ENCODE results near the gene OGFOD3. TPM values are rescaled to one million over a fixed set of nuclear protein-coding genes. Genes with fewer than 3 reads are reported as not detected.

Gene OGFOD3
- total and polyA plus RNA-seq, 7 experiments from 2014 or later, result 21.9 to 42.1 (median 32.3) TPM

GRCh38 chr17:82358465-82359350, 59.7 kb downstream of the OGFOD3 start, which contains the start of gene TEX19:
TSS of gene TEX19 (plus strand) at chr17:82359247. CDS start at chr17:82362151, 2,904 bp downstream.
- intact Hi-C loops (cut with micrococcal nuclease), result no loop called here
- H3K4me1 ChIP-seq (ENCODE audit: control insufficient read depth in 2 of 2, insufficient read depth in 2 of 2, low read length in 2 of 2), result no peaks in the 10 kb centered on the region
- no peak within 1 kb of the TSS for H3K27ac ChIP-seq (ENCODE audit: low read depth, low read length)
- no peaks in the 10 kb centered on the region for H3K27me3 ChIP-seq (ENCODE audit: control insufficient read depth in 2 of 2, insufficient read depth in 2 of 2, low read length in 2 of 2)
- H3K36me3 ChIP-seq (ENCODE audit: control insufficient read depth in 2 of 3, insufficient read depth in 3 of 3, low read length in 3 of 3), result no peaks in the 10 kb centered on the region
- ATAC-seq (peak; percentile 73), DNase-seq (no peak)
- H3K4me3 ChIP-seq (ENCODE audit: low read length), result no peak within 1 kb of the TSS
- H3K27me3 Mint-ChIP-seq, result peaks cover 5 to 26% (median 13%) of the 10 kb centered on the region in 5 donors
- H3K9me3 ChIP-seq (ENCODE audit: control insufficient read depth in 2 of 3, low read length in 3 of 3), result no peaks in the 10 kb centered on the region
- H3K4me3 Mint-ChIP-seq, result peak within 1 kb of the TSS in 5 of 10 donors; percentile 0 to 41 (median 7)
- H3K27ac Mint-ChIP-seq, result no peak within 1 kb of the TSS
- H3K9me3 Mint-ChIP-seq, result no peaks in the 10 kb centered on the region
- no peaks in the 10 kb centered on the region for H3K36me3 Mint-ChIP-seq
- peaks cover 6 to 10% (median 8%) of the 10 kb centered on the region in 7 donors for H3K4me1 Mint-ChIP-seq
- ChIA-PET POLR2A (interaction anchor here (0.7 kb wide), 1 partner anchor 182 kb away, joined by 5 read pairs; no protein-coding TSS in a partner anchor), CTCF (no interaction called here)

GRCh38 chr17:82357394-82357793, 61.0 kb downstream of the OGFOD3 start:
- DNase-seq (no peak), ATAC-seq (no peak)
- no peaks in the 10 kb centered on the region for H3K36me3 ChIP-seq (ENCODE audit: control insufficient read depth in 2 of 3, insufficient read depth in 3 of 3, low read length in 3 of 3)
- POLR2A ChIA-PET, result interaction anchor here (0.6 to 1.4 kb wide), 2 partner anchors 9 to 383 kb away, joined by 3 read pairs; no protein-coding TSS in a partner anchor
- intact Hi-C loops (cut with micrococcal nuclease), result no loop called here
- H3K27ac ChIP-seq (ENCODE audit: low read depth, low read length), result no peak overlapping the region
- Mint-ChIP-seq H3K9me3 (no peaks in the 10 kb centered on the region), H3K27me3 (peaks cover 5 to 24% (median 13%) of the 10 kb centered on the region in 5 donors), H3K36me3 (no peaks in the 10 kb centered on the region), H3K4me3 (no peak overlapping the region), H3K4me1 (peaks cover 6 to 10% (median 8%) of the 10 kb centered on the region in 7 donors), H3K27ac (no peak overlapping the region)
- no peaks in the 10 kb centered on the region for H3K9me3 ChIP-seq (ENCODE audit: control insufficient read depth in 2 of 3, low read length in 3 of 3)
- CTCF ChIA-PET, result interaction anchor here (0.6 kb wide), 1 partner anchor 131 kb away, joined by 13 read pairs; no protein-coding TSS in a partner anchor
- H3K27me3 ChIP-seq (ENCODE audit: control insufficient read depth in 2 of 2, insufficient read depth in 2 of 2, low read length in 2 of 2), result no peaks in the 10 kb centered on the region
- H3K4me3 ChIP-seq (ENCODE audit: low read length), result no peak overlapping the region
- no peaks in the 10 kb centered on the region for H3K4me1 ChIP-seq (ENCODE audit: control insufficient read depth in 2 of 2, insufficient read depth in 2 of 2, low read length in 2 of 2)

GRCh38 chr17:82356845-82357355, 61.5 kb downstream of the OGFOD3 start:
- ATAC-seq (no peak), DNase-seq (no peak)
- no peaks in the 10 kb centered on the region for H3K36me3 Mint-ChIP-seq
- CTCF ChIA-PET, result interaction anchor here (0.6 kb wide), 1 partner anchor 131 kb away, joined by 13 read pairs; no protein-coding TSS in a partner anchor
- Histone ChIP-seq H3K4me3 (ENCODE audit: low read length) (no peak overlapping the region), H3K4me1 (ENCODE audit: control insufficient read depth in 2 of 2, insufficient read depth in 2 of 2, low read length in 2 of 2) (no peaks in the 10 kb centered on the region), H3K27me3 (ENCODE audit: control insufficient read depth in 2 of 2, insufficient read depth in 2 of 2, low read length in 2 of 2) (no peaks in the 10 kb centered on the region), H3K27ac (ENCODE audit: low read depth, low read length) (no peak overlapping the region), H3K9me3 (ENCODE audit: control insufficient read depth in 2 of 3, low read length in 3 of 3) (no peaks in the 10 kb centered on the region), H3K36me3 (ENCODE audit: control insufficient read depth in 2 of 3, insufficient read depth in 3 of 3, low read length in 3 of 3) (no peaks in the 10 kb centered on the region)
- H3K9me3 Mint-ChIP-seq, result no peaks in the 10 kb centered on the region
- H3K27ac Mint-ChIP-seq, result no peak overlapping the region
- peaks cover 5 to 22% (median 13%) of the 10 kb centered on the region in 5 donors for H3K27me3 Mint-ChIP-seq
- H3K4me1 Mint-ChIP-seq, result peaks cover 7 to 10% (median 8%) of the 10 kb centered on the region in 7 donors
- POLR2A ChIA-PET, result interaction anchor here (0.6 to 1.4 kb wide), 2 partner anchors 9 to 383 kb away, joined by 3 read pairs; no protein-coding TSS in a partner anchor
- H3K4me3 Mint-ChIP-seq, result no peak overlapping the region
- intact Hi-C loops (cut with micrococcal nuclease), result no loop called here

- intact Hi-C loops (cut with micrococcal nuclease), result no loop called here
- ChIA-PET POLR2A (no interaction called here), CTCF (no interaction called here)
- Mint-ChIP-seq H3K9me3 (no peaks in the 10 kb centered on the region), H3K4me1 (peaks cover 8 to 14% (median 9%) of the 10 kb centered on the region in 7 donors), H3K36me3 (no peaks in the 10 kb centered on the region), H3K4me3 (no peak overlapping the region), H3K27me3 (peaks cover 5 to 21% (median 13%) of the 10 kb centered on the region in 5 donors), H3K27ac (no peak overlapping the region)
- H3K36me3 ChIP-seq (ENCODE audit: control insufficient read depth in 2 of 3, insufficient read depth in 3 of 3, low read length in 3 of 3), result no peaks in the 10 kb centered on the region
- ATAC-seq, result no peak
- H3K27ac ChIP-seq (ENCODE audit: low read depth, low read length), result no peak overlapping the region
- no peaks in the 10 kb centered on the region for H3K4me1 ChIP-seq (ENCODE audit: control insufficient read depth in 2 of 2, insufficient read depth in 2 of 2, low read length in 2 of 2)
- DNase-seq, result no peak
- no peaks in the 10 kb centered on the region for H3K27me3 ChIP-seq (ENCODE audit: control insufficient read depth in 2 of 2, insufficient read depth in 2 of 2, low read length in 2 of 2)
- no peak overlapping the region for H3K4me3 ChIP-seq (ENCODE audit: low read length)
- no peaks in the 10 kb centered on the region for H3K9me3 ChIP-seq (ENCODE audit: control insufficient read depth in 2 of 3, low read length in 3 of 3)
Measured at GRCh38 chr17:82355770-82356427, 62.5 kb downstream of the OGFOD3 start.

- no peaks in the 10 kb centered on the region for H3K27me3 ChIP-seq (ENCODE audit: control insufficient read depth in 2 of 2, insufficient read depth in 2 of 2, low read length in 2 of 2)
- no peak for ATAC-seq
- ChIA-PET POLR2A (no interaction called here), CTCF (no interaction called here)
- intact Hi-C loops (cut with micrococcal nuclease), result loop anchor here in 1 of 2 donors (5.0 kb wide), 1 partner anchor 412 kb away; no protein-coding TSS in a partner anchor
- H3K4me1 Mint-ChIP-seq, result peaks cover 8 to 14% (median 9%) of the 10 kb centered on the region in 7 donors
- DNase-seq, result peak in 1 of 9 donors; percentile 1
- no peaks in the 10 kb centered on the region for H3K36me3 ChIP-seq (ENCODE audit: control insufficient read depth in 2 of 3, insufficient read depth in 3 of 3, low read length in 3 of 3)
- no peak overlapping the region for H3K4me3 ChIP-seq (ENCODE audit: low read length)
- H3K9me3 ChIP-seq (ENCODE audit: control insufficient read depth in 2 of 3, low read length in 3 of 3), result no peaks in the 10 kb centered on the region
- no peak overlapping the region for H3K27ac ChIP-seq (ENCODE audit: low read depth, low read length)
- peaks cover 5 to 21% (median 13%) of the 10 kb centered on the region in 5 donors for H3K27me3 Mint-ChIP-seq
- H3K9me3 Mint-ChIP-seq, result no peaks in the 10 kb centered on the region
- H3K4me3 Mint-ChIP-seq, result no peak overlapping the region
- no peaks in the 10 kb centered on the region for H3K36me3 Mint-ChIP-seq
- no peaks in the 10 kb centered on the region for H3K4me1 ChIP-seq (ENCODE audit: control insufficient read depth in 2 of 2, insufficient read depth in 2 of 2, low read length in 2 of 2)
- H3K27ac Mint-ChIP-seq, result no peak overlapping the region
Measured at GRCh38 chr17:82354804-82355308, 63.5 kb downstream of the OGFOD3 start.

- DNase-seq (peak in 1 of 9 donors; percentile 5), ATAC-seq (no peak)
- Mint-ChIP-seq H3K4me3 (no peak overlapping the region), H3K36me3 (no peaks in the 10 kb centered on the region), H3K27me3 (peaks cover 2 to 16% (median 12%) of the 10 kb centered on the region in 5 donors), H3K9me3 (no peaks in the 10 kb centered on the region), H3K27ac (no peak overlapping the region), H3K4me1 (peaks cover 4 to 11% (median 6%) of the 10 kb centered on the region in 7 donors)
- Histone ChIP-seq H3K27me3 (ENCODE audit: control insufficient read depth in 2 of 2, insufficient read depth in 2 of 2, low read length in 2 of 2) (no peaks in the 10 kb centered on the region), H3K27ac (ENCODE audit: low read depth, low read length) (no peak overlapping the region), H3K4me3 (ENCODE audit: low read length) (no peak overlapping the region), H3K4me1 (ENCODE audit: control insufficient read depth in 2 of 2, insufficient read depth in 2 of 2, low read length in 2 of 2) (no peaks in the 10 kb centered on the region), H3K36me3 (ENCODE audit: control insufficient read depth in 2 of 3, insufficient read depth in 3 of 3, low read length in 3 of 3) (no peaks in the 10 kb centered on the region), H3K9me3 (ENCODE audit: control insufficient read depth in 2 of 3, low read length in 3 of 3) (no peaks in the 10 kb centered on the region)
- intact Hi-C loops (cut with micrococcal nuclease), result loop anchor here in 1 of 2 donors (5.0 kb wide), 1 partner anchor 414 kb away; no protein-coding TSS in a partner anchor
- ChIA-PET POLR2A (no interaction called here), CTCF (interaction anchor here (0.7 to 2.5 kb wide), 3 partner anchors 13 to 61 kb away, joined by 5 to 7 read pairs (median 6); no protein-coding TSS in a partner anchor)
Measured at GRCh38 chr17:82353484-82353883, 64.9 kb downstream of the OGFOD3 start.

All from naive thymus-derived CD4-positive, alpha-beta T cell (primary cell).